Mesangial cell (primary cell): Measurements from ENCODE around the gene OR4E1. TPM values are rescaled to one million over a fixed set of nuclear protein-coding genes. Genes with fewer than 3 reads are reported as not detected.

Source experiments
- total RNA-seq: library from RNA; depleted of rRNA; stranded (reverse); fragments of >200 nt; gene quantifications from 2 replicates; pipeline ENCODE4 v1.2.3, GENCODE V29; 2015

The OR4E1 gene
- not detected in 2 replicates for total RNA-seq

GRCh38 chr14:21673718-21674117 lies at the start of gene OR4E1:
Gene OR4E1, minus strand, starts transcription at chr14:21673818. Its CDS starts 2,883 bp downstream, at chr14:21670935.

GRCh38 chr14:21653331-21653885 lies 20.2 kb downstream of the OR4E1 start, which contains the start of gene OR4E2:
Gene OR4E2, plus strand, starts transcription at chr14:21653835. Its CDS starts 11,248 bp downstream, at chr14:21665083.

GRCh38 chr14:21634840-21635239 lies 38.8 kb downstream of the OR4E1 start, which contains the start of gene OR10G2:
Gene OR10G2, minus strand, starts transcription at chr14:21634940. Its CDS starts 98 bp downstream, at chr14:21634842.

Other genes with a start within 250 kb of the OR4E1 start
- 45.5 and 63.5 TPM in 2 replicates for gene CHD8, start 217.7 kb downstream of the OR4E1 start, total RNA-seq
- gene RAB2B, start 196.9 kb downstream of the OR4E1 start, total RNA-seq: 16.3 and 21.8 TPM in 2 replicates
- 23.3 and 34.0 TPM in 2 replicates for gene TOX4, start 196.6 kb downstream of the OR4E1 start, total RNA-seq
- gene METTL3, start 162.5 kb downstream of the OR4E1 start, total RNA-seq: 22.4 and 51.7 TPM in 2 replicates
- 13.4 and 24.2 TPM in 2 replicates for gene SALL2, start 147.5 kb downstream of the OR4E1 start, total RNA-seq
- not detected in 2 replicates for gene OR10G3, start 93.7 kb downstream of the OR4E1 start, total RNA-seq
- not detected in 2 replicates for gene OR10G2, start 38.9 kb downstream of the OR4E1 start, total RNA-seq
- not detected in 2 replicates for gene OR4E2, start 20.0 kb downstream of the OR4E1 start, total RNA-seq